GM15510 (cell line): ENCODE results near the gene F8.

Source experiments
- POLR2A ChIP-seq: IDR thresholded peaks from 3 replicates; pipeline ENCODE4 v1.6.1; 2011; ENCODE audit warnings: borderline replicate concordance; ENCODE audit not compliant: insufficient read length; ENCODE audit errors: extremely low read depth

The F8 gene

GRCh38 chrX:154833746-154834274, 188.7 kb downstream of the F8 start:
- TF ChIP-seq POLR2A = no peak

- no peak for TF ChIP-seq POLR2A
Measured at GRCh38 chrX:154829926-154830442, 192.5 kb downstream of the F8 start.

DNA sequence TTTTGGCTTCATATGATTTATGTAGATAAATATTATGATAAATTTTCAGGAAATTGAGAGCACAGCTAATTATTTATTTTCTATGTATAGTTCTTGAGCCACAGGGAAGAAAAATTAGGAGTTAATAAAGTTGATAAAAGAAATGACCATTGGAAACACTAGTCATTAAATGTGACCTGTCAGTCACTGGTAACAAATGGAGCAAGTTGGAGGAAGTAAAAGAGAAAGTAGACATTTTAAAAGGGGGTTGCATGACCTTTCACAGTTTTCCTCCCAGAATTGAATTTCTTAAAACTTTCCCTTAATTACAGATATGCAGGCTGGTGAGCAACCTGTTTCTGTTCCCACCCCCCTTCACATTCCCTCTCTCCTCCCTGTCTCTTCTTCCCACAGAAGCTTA, 193.4 kb downstream of the F8 start:
- TF ChIP-seq POLR2A = no peak

DNA sequence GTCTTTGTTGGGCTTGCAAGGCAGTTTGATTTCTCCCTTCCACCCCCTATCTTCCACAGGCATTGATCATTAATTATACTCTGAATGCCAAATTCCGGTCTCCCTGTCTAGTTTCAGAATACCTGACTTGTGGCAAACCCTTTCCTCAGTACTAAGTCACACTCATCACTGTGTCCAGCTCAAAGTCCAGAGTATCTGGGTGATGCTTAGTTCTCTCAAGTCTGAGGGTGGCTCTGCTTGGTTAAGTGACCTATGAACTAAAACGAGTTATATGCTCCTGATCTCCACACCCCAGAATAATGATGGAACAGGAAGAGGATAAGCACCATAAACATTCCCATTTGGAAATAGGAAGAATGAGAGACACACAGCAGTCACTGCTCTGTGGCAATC, 194.5 kb downstream of the F8 start:
- TF ChIP-seq POLR2A = no peak

- TF ChIP-seq POLR2A = peak; percentile 36
Measured at GRCh38 chrX:154827194-154828015, 195.1 kb downstream of the F8 start.

DNA sequence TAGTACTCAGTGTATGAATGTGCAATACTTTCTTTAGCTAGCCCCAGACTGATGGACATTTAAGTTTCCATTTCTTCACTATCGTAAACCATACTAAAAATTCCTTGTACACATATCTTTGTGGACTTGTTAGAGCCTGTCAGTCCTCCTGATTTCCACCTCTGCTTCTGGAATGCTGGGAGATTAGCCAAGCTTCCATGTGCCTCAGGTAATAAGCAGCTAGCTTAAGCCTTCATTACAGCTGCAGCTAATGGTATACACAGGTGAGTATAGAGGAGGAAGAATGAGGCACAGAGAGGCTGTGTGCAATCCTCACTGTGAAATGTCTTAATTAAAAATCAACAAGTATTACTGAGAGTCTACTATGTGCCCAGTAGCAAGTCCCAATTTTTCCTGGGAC, 197.9 kb downstream of the F8 start:
- no peak for TF ChIP-seq POLR2A

- no peak for TF ChIP-seq POLR2A
Measured at GRCh38 chrX:154822029-154822428, 200.5 kb downstream of the F8 start.

DNA sequence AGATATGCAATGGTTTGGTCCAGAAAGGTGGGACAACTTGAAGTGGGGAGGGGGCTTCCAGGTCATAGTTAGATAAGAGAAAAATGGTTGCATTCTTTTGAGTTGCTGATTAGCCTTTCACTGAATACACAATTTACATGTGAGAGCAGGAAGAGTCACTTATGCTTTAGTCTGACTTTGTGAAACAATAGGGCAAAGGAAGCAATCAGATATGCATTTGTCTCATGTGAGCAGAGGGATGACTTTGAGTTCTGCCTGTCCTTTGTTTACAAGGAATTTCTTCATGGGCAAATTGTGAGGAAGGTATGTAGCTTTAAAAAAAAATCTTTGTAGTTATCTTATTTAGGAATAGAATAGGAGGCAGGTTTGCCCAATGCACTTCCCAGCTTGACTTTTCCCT, 201.0 kb downstream of the F8 start:
- no peak for TF ChIP-seq POLR2A

- TF ChIP-seq POLR2A = no peak
Measured at GRCh38 chrX:154819771-154820341, 202.7 kb downstream of the F8 start.

DNA sequence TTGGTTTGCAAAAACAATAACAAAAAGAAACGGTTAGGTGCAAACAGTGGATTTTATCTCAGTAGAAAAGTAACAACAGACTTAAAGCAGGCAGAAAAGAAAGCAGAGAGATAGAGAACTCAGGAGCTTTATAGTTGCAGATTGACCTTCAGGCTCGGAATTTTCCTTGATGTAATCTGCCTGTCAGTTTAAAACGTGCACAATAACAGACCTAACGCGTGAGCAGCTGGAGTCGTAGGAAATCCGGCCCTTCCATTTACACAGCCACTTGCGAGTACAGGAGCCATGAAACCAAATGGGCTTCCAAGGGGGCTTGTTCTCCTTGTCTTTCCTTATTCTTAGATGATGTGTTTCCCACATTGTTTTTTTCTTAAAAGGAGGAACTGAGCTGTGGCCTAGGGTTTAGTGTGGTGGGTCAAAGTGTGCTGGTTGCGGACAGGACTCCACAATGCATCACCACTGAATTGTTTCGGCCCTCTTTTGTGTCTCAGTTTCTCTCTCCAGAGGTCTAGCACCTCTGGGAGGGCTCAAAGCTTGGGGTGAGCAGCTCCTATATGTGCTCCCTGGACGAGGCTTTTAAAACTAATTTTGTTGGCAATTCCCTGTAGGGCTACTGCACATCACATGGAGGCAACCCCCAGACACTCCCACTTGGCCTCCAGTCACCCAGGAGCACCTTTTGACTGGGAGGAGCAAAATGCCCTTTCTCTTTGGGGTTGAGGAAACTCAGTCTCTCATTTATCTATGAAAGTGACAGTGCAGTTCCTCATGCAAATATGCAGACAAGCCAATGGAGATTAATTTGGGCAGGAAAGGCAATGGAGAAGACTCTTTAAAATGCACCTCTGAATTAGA, 203.4 kb downstream of the F8 start:
- no peak for TF ChIP-seq POLR2A

DNA sequence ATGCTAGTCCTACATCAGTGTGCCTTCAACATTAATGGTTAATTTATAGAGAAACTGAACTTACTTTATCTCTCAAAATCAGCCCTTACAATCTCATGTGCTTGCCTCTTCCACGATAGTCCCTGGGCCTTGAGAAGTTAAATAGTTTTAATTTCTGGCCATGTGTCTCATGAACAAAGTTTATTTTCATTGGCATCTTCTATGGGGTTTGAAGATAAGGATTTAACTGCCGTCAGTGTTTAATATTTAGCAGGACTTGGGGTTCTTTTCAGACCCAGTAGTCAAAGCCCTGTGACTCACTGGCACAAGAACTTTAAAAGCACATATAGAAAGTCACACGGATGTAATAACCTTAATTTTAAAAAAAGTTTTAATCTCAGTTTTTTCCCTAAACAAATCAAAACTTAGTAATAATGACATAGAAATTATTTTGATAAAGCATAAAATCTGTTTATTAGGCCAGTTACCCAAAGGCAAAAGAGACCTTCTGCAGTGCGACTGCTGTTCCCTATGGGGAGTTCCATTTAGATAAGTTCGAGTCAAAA, 207.2 kb downstream of the F8 start:
- no peak for TF ChIP-seq POLR2A

DNA sequence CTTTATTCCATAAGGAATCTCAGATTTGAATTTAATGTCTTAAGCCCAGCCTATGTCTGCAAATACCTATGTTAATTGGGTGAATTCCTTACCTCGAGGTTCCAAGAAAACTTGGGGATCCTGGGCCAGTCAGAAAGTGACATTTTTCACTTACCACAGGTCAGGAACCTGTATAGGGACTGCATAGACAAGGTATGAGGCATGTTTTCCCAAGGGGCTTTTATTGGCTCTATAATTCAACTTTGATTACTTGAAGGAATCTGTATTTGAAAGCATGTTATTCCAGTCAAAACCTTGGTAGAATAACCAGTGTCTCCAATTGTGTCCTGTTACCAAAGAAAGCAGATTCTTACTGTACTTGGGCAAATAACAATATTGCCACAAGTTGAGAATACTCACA, 208.7 kb downstream of the F8 start:
- TF ChIP-seq POLR2A = no peak

- TF ChIP-seq POLR2A = no peak
Measured at GRCh38 chrX:154812341-154813101, 210.0 kb downstream of the F8 start.
